ENCODE measurements around the gene HPCAL1. TPM values are rescaled to one million over a fixed set of nuclear protein-coding genes. Genes with fewer than 3 reads are reported as not detected.

HPCAL1 gene
- total and polyA plus RNA-seq, 2 of the 8 experiments (the other 6 are each of a cell fraction or from before 2014, with no cell fraction given), result 5.8 to 8.6 TPM

- TF ChIP-seq RNF2 (IDR thresholded peaks at IDR 0.05; ENCODE audit: borderline replicate concordance, low read depth, low read length, missing control alignments, poor library complexity, severe bottlenecking) (no peak), SP2 (IDR thresholded peaks at IDR 0.05; ENCODE audit: low read length) (no peak), RBBP5 (IDR thresholded peaks at IDR 0.05; ENCODE audit: borderline replicate concordance, low read depth, low read length) (no peak)
Measured at GRCh38 chr2:10469301-10469700, 166.6 kb downstream of the HPCAL1 start (continued).
